H9 (cell line): ENCODE results near the gene CYP1B1. TPM values are rescaled to one million over a fixed set of nuclear protein-coding genes. Genes with fewer than 3 reads are reported as not detected.

Source experiments
- DNase-seq: peaks from one replicate; pipeline ENCODE4 v3.0.0-alpha.2; 2017
- H2AFZ ChIP-seq: one replicate; pipeline ENCODE4 v1.6.1; 2013; ENCODE audit warnings: mild to moderate bottlenecking, low read length, control low read depth, moderate library complexity
- H2AK5ac ChIP-seq: 2 replicates; pipeline ENCODE4 v1.6.1; 2013; ENCODE audit warnings: low read length, control low read depth, mixed read lengths; ENCODE audit not compliant: insufficient read length
- H2BK120ac ChIP-seq: one replicate; pipeline ENCODE4 v1.6.1; 2013; ENCODE audit warnings: low read depth, mild to moderate bottlenecking, low read length, control low read depth, inconsistent platforms; ENCODE audit not compliant: poor library complexity, severe bottlenecking
- H2BK12ac ChIP-seq: 2 replicates; pipeline ENCODE4 v1.6.1; 2013; ENCODE audit warnings: low read length, control low read depth, mixed read lengths, low read depth; ENCODE audit not compliant: insufficient read length
- H2BK15ac ChIP-seq: 2 replicates; pipeline ENCODE4 v1.6.1; 2013; ENCODE audit warnings: low read depth, low read length, control low read depth
- H2BK20ac ChIP-seq: one replicate; pipeline ENCODE4 v1.6.1; 2013; ENCODE audit warnings: low read depth, mild to moderate bottlenecking, low read length, control low read depth, inconsistent platforms; ENCODE audit not compliant: poor library complexity, severe bottlenecking
- H2BK5ac ChIP-seq: 2 replicates; pipeline ENCODE4 v1.6.1; 2013; ENCODE audit warnings: low read length, control low read depth, mixed read lengths; ENCODE audit not compliant: insufficient read length
- H3K14ac ChIP-seq: 2 replicates; pipeline ENCODE4 v1.6.1; 2013; ENCODE audit warnings: low read length, control low read depth; ENCODE audit not compliant: insufficient read depth
- H3K18ac ChIP-seq: 2 replicates; pipeline ENCODE4 v1.6.1; 2013; ENCODE audit warnings: low read depth, mild to moderate bottlenecking, mixed read lengths, low read length, control low read depth; ENCODE audit not compliant: insufficient read length
- H3K23ac ChIP-seq: 2 replicates; pipeline ENCODE4 v1.6.1; 2013; ENCODE audit warnings: low read length, control low read depth, mixed read lengths, low read depth; ENCODE audit not compliant: insufficient read length
- H3K23me2 ChIP-seq: 2 replicates; pipeline ENCODE4 v1.6.1; 2013; ENCODE audit warnings: low read depth, mild to moderate bottlenecking, mixed read lengths, low read length, control low read depth; ENCODE audit not compliant: insufficient read length, poor library complexity, severe bottlenecking
- H3K27ac ChIP-seq: 2 replicates; pipeline ENCODE4 v1.5.1; 2013; ENCODE audit warnings: low read length, control low read depth, mixed read lengths, low read depth; ENCODE audit not compliant: insufficient read length
- H3K27me3 ChIP-seq: 2 replicates; pipeline ENCODE4 v1.6.1; 2013; ENCODE audit warnings: low read length, control low read depth, inconsistent platforms; ENCODE audit not compliant: insufficient read depth
- H3K4ac ChIP-seq: 2 replicates; pipeline ENCODE4 v1.6.1; 2013; ENCODE audit warnings: low read depth, mild to moderate bottlenecking, control low read depth, inconsistent platforms, low read length, moderate library complexity
- H3K4me1 ChIP-seq: 2 replicates; pipeline ENCODE4 v1.6.1; 2013; ENCODE audit warnings: low read length, control low read depth, inconsistent platforms; ENCODE audit not compliant: insufficient read depth
- H3K4me2 ChIP-seq: 2 replicates; pipeline ENCODE4 v1.6.1; 2013; ENCODE audit warnings: low read length, control low read depth, mixed read lengths; ENCODE audit not compliant: insufficient read length, insufficient read depth
- H3K56ac ChIP-seq: 2 replicates; pipeline ENCODE4 v1.6.1; 2013; ENCODE audit warnings: low read depth, mild to moderate bottlenecking, mixed read lengths, low read length, control low read depth; ENCODE audit not compliant: insufficient read length
- H3K79me1 ChIP-seq: 2 replicates; pipeline ENCODE4 v1.6.1; 2013; ENCODE audit warnings: low read depth, mild to moderate bottlenecking, moderate library complexity, low read length, control low read depth, inconsistent platforms; ENCODE audit not compliant: insufficient read depth, poor library complexity, severe bottlenecking
- H3K79me2 ChIP-seq: 2 replicates; pipeline ENCODE4 v1.6.1; 2013; ENCODE audit warnings: low read length, control low read depth, inconsistent platforms; ENCODE audit not compliant: insufficient read depth
- H3K9ac ChIP-seq: 2 replicates; pipeline ENCODE4 v1.6.1; 2013; ENCODE audit warnings: low read length, control low read depth, mixed read lengths; ENCODE audit not compliant: insufficient read length; ENCODE audit errors: extremely low read depth
- H3K9me3 ChIP-seq: one replicate; pipeline ENCODE4 v1.6.1; 2013; ENCODE audit warnings: low read depth, low read length, inconsistent platforms; ENCODE audit not compliant: control insufficient read depth
- H3T11ph ChIP-seq: one replicate; pipeline ENCODE4 v1.6.1; 2013; ENCODE audit warnings: mild to moderate bottlenecking, low read length, control low read depth, inconsistent platforms
- H4K20me1 ChIP-seq: one replicate; pipeline ENCODE4 v1.6.1; 2013; ENCODE audit not compliant: control insufficient read depth, insufficient read length, insufficient read depth
- H4K5ac ChIP-seq: 2 replicates; pipeline ENCODE4 v1.6.1; 2013; ENCODE audit warnings: low read depth, mild to moderate bottlenecking, mixed read lengths, low read length, control low read depth; ENCODE audit not compliant: insufficient read length
- H4K8ac ChIP-seq: replicated peaks from 2 replicates; pipeline ENCODE4 v1.6.1; 2013; ENCODE audit warnings: low read length, control low read depth, mixed read lengths, low read depth; ENCODE audit not compliant: insufficient read length
- H4K91ac ChIP-seq: 2 replicates; pipeline ENCODE4 v1.6.1; 2013; ENCODE audit warnings: low read depth, mild to moderate bottlenecking, moderate library complexity, mixed read lengths, low read length, control low read depth; ENCODE audit not compliant: insufficient read length
- H3K27ac Mint-ChIP-seq, 3 experiments: 2 replicates in 2 of 3; 3 replicates in 1 of 3; pipeline ENCODE4 v1.8.0; 2020 to 2021; ENCODE audit warnings: mixed read lengths in 3 of 3, mild to moderate bottlenecking in 1 of 3, moderate library complexity in 1 of 3
- H3K27me3 Mint-ChIP-seq: 2 replicates; pipeline ENCODE4 v1.8.0; 2021; ENCODE audit warnings: low read depth, mild to moderate bottlenecking, moderate library complexity, mixed read lengths
- H3K36me3 Mint-ChIP-seq, 3 experiments: 2 replicates in 2 of 3; 3 replicates in 1 of 3; pipeline ENCODE4 v1.8.0; 2020 to 2021; ENCODE audit warnings: low read depth in 3 of 3, mixed read lengths in 3 of 3; ENCODE audit not compliant: insufficient read depth in 1 of 3
- H3K4me1 Mint-ChIP-seq, 2 experiments: 2 replicates each; pipeline ENCODE4 v1.8.0; 2020; ENCODE audit warnings: mixed read lengths in 2 of 2
- H3K4me3 Mint-ChIP-seq, 2 experiments: 2 replicates in 1 of 2; 3 replicates in 1 of 2; pipeline ENCODE4 v1.8.0; 2020 to 2021; ENCODE audit warnings: mild to moderate bottlenecking in 2 of 2, mixed read lengths in 2 of 2, moderate library complexity in 1 of 2
- H3K9me3 Mint-ChIP-seq, 2 experiments: 2 replicates in 1 of 2; 3 replicates in 1 of 2; pipeline ENCODE4 v1.8.0; 2020; ENCODE audit warnings: mild to moderate bottlenecking in 2 of 2, mixed read lengths in 2 of 2, moderate library complexity in 1 of 2
- CTCF ChIP-seq: fragments of 200-600 bp; sonication (generic); conservative IDR thresholded peaks from 3 replicates; pipeline ENCODE4 v1.8.0; 2021; ENCODE audit warnings: antibody characterized with exemption, mild to moderate bottlenecking
- WGBS: extraction: QIAGEN DNeasy Blood & Tissue Kit; methylation state at CpG from one replicate; pipeline ENCODE4 v1.1.7; 2013; ENCODE audit warnings: missing lambda C conversion rate, low lambda C conversion rate, mixed read lengths; ENCODE audit not compliant: insufficient read length; ENCODE audit errors: extremely low coverage; 5-methylcytosine and 5-hydroxymethylcytosine counted together
- total RNA-seq: library from RNA; stranded (reverse); gene quantifications from 2 replicates; pipeline ENCODE4 v1.2.1, GENCODE V29; 2021

Gene CYP1B1
- total RNA-seq, 1 experiment from 2014 or later: 2.7 TPM

GRCh38 chr2:38030635-38031355, 45.2 kb downstream of the CYP1B1 start:
- no peaks in the 10 kb centered on the region for H3K23me2 ChIP-seq
- H3K56ac ChIP-seq: no peak overlapping the region
- H3K27ac ChIP-seq: no peak overlapping the region
- Mint-ChIP-seq H3K27ac (no peak overlapping the region), H3K4me1 (peaks cover 0 to 6% of the 10 kb centered on the region in 2 experiments; a peak in 1 of 4 replicates), H3K9me3 (no peaks in the 10 kb centered on the region), H3K36me3 (no peaks in the 10 kb centered on the region), H3K4me3 (no peak overlapping the region), H3K27me3 (no peaks in the 10 kb centered on the region)
- H2AK5ac ChIP-seq: no peak overlapping the region
- no peaks in the 10 kb centered on the region for H3K79me2 ChIP-seq
- no peak overlapping the region for H3K4me2 ChIP-seq
- no peak overlapping the region for H2BK120ac ChIP-seq
- H2BK5ac ChIP-seq: no peak overlapping the region
- H3K9ac ChIP-seq: no peak overlapping the region
- no peaks in the 10 kb centered on the region for H3K9me3 ChIP-seq
- H2BK15ac ChIP-seq: no peak overlapping the region
- H3T11ph ChIP-seq: no peak overlapping the region
- H3K23ac ChIP-seq: no peak overlapping the region
- no peak overlapping the region for H3K4ac ChIP-seq
- TF ChIP-seq CTCF: no peak
- no peaks in the 10 kb centered on the region for H3K27me3 ChIP-seq
- DNase-seq: no peak
- H3K14ac ChIP-seq: no peak overlapping the region
- 0 out of 2 replicates have a peak, but pooled peaks cover 3% of the 10 kb centered on the region for H3K4me1 ChIP-seq
- H2BK12ac ChIP-seq: no peak overlapping the region
- WGBS: no CpG with 5 or more reads among the region's 1 CpG
- H3K79me1 ChIP-seq: no peaks in the 10 kb centered on the region
- H2AFZ ChIP-seq: no peak overlapping the region
- H4K5ac ChIP-seq: no peak overlapping the region
- H2BK20ac ChIP-seq: no peak overlapping the region
- H3K18ac ChIP-seq: no peak overlapping the region
- H4K91ac ChIP-seq: no peak overlapping the region
- no peak overlapping the region for H4K8ac ChIP-seq
- H4K20me1 ChIP-seq: no peaks in the 10 kb centered on the region
